ENCODE data around the gene CFAP251. TPM values are rescaled to one million over a fixed set of nuclear protein-coding genes. Genes with fewer than 3 reads are reported as not detected.

CFAP251 gene
- total RNA-seq, 1 donor from 2014 or later: 2.0 TPM

GRCh38 chr12:121975021-121975420 is 56.6 kb downstream of the CFAP251 start:
- peaks cover 9% of the 10 kb centered on the region for H3K36me3 Mint-ChIP-seq (ENCODE audit: low read depth)
- H3K4me1 Mint-ChIP-seq: peaks cover 13% of the 10 kb centered on the region
- DNase-seq (ENCODE audit: low read depth, low spot score): no peak
- no peak overlapping the region for H3K27ac Mint-ChIP-seq (ENCODE audit: unreplicated experiment)
- no peak overlapping the region for H3K4me3 Mint-ChIP-seq
- no peak for TF ChIP-seq CTCF (conservative IDR thresholded peaks at IDR 0.05)
- peaks cover 5% of the 10 kb centered on the region for H3K27me3 Mint-ChIP-seq (ENCODE audit: low read depth)
- peaks cover 4% of the 10 kb centered on the region for H3K9me3 Mint-ChIP-seq

- Mint-ChIP-seq H3K27ac (ENCODE audit: unreplicated experiment) (no peak overlapping the region), H3K4me1 (peaks cover 13% of the 10 kb centered on the region), H3K36me3 (ENCODE audit: low read depth) (peaks cover 3% of the 10 kb centered on the region), H3K9me3 (peaks cover 3% of the 10 kb centered on the region), H3K27me3 (ENCODE audit: low read depth) (peaks cover 5% of the 10 kb centered on the region), H3K4me3 (no peak overlapping the region)
- TF ChIP-seq CTCF (conservative IDR thresholded peaks at IDR 0.05): no peak
- DNase-seq (ENCODE audit: low read depth, low spot score): no peak
Observed at GRCh38 chr12:121976950-121977349, 58.6 kb downstream of the CFAP251 start.

GRCh38 chr12:121980191-121980891 is 61.9 kb downstream of the CFAP251 start:
- peaks cover 3% of the 10 kb centered on the region for H3K27me3 Mint-ChIP-seq (ENCODE audit: low read depth)
- H3K36me3 Mint-ChIP-seq (ENCODE audit: low read depth): no peaks in the 10 kb centered on the region
- peaks cover 3% of the 10 kb centered on the region for H3K4me1 Mint-ChIP-seq
- no peak for TF ChIP-seq CTCF (conservative IDR thresholded peaks at IDR 0.05)
- H3K4me3 Mint-ChIP-seq: no peak overlapping the region
- no peak overlapping the region for H3K27ac Mint-ChIP-seq (ENCODE audit: unreplicated experiment)
- DNase-seq (ENCODE audit: low read depth, low spot score): no peak
- H3K9me3 Mint-ChIP-seq: no peaks in the 10 kb centered on the region

- TF ChIP-seq CTCF (conservative IDR thresholded peaks at IDR 0.05): no peak
- Mint-ChIP-seq H3K36me3 (ENCODE audit: low read depth) (no peaks in the 10 kb centered on the region), H3K4me1 (no peaks in the 10 kb centered on the region), H3K27me3 (ENCODE audit: low read depth) (peaks cover 3% of the 10 kb centered on the region), H3K9me3 (no peaks in the 10 kb centered on the region), H3K27ac (ENCODE audit: unreplicated experiment) (no peak overlapping the region), H3K4me3 (no peak overlapping the region)
- no peak for DNase-seq (ENCODE audit: low read depth, low spot score)
Observed at GRCh38 chr12:121980892-121981272, 62.5 kb downstream of the CFAP251 start.

GRCh38 chr12:121981456-121981855 is 63.1 kb downstream of the CFAP251 start:
- DNase-seq (ENCODE audit: low read depth, low spot score): no peak
- H3K4me1 Mint-ChIP-seq: no peaks in the 10 kb centered on the region

More at GRCh38 chr12:121981456-121981855, 63.1 kb downstream of the CFAP251 start:
- TF ChIP-seq CTCF (conservative IDR thresholded peaks at IDR 0.05): no peak
- Mint-ChIP-seq H3K4me3 (no peak overlapping the region), H3K9me3 (no peaks in the 10 kb centered on the region), H3K27ac (ENCODE audit: unreplicated experiment) (no peak overlapping the region), H3K27me3 (ENCODE audit: low read depth) (peaks cover 3% of the 10 kb centered on the region), H3K36me3 (ENCODE audit: low read depth) (no peaks in the 10 kb centered on the region)

All from neural crest cell (in vitro differentiated cells).